OCI-LY3 (cell line): Measurements from ENCODE around the gene FADS1.

Experiments
- H2AFZ ChIP-seq: fragments of 200-600, 300-600 bp; shearing (Covaris generic); 2 replicates; pipeline ENCODE4 v1.6.0; 2014; ENCODE audit warnings: antibody characterized with exemption, low read depth, low read length
- H3K27ac ChIP-seq: fragments of 200-600, 300-600 bp; sonication (generic); 2 replicates; pipeline ENCODE4 v1.5.1; 2014; ENCODE audit warnings: mild to moderate bottlenecking, low read length, moderate library complexity, mixed read lengths
- H3K27me3 ChIP-seq: fragments of 200-600, 300-600 bp; sonication (generic); 2 replicates; pipeline ENCODE4 v1.6.1; 2014; ENCODE audit warnings: low read depth, low read length, mixed read lengths
- H3K36me3 ChIP-seq: fragments of 200-600, 300-600 bp; sonication (generic); replicated peaks from 2 replicates; pipeline ENCODE3; 2014; ENCODE audit warnings: low read depth, low read length, mixed read lengths
- H3K4me1 ChIP-seq: fragments of 300-600, 200-600 bp; sonication (generic); 2 replicates; pipeline ENCODE4 v1.6.1; 2014; ENCODE audit warnings: low read length, mixed read lengths
- H3K4me2 ChIP-seq: fragments of 200-600, 300-600 bp; sonication (generic); 2 replicates; pipeline ENCODE4 v1.6.1; 2014; ENCODE audit warnings: low read length, mixed read lengths
- H3K4me3 ChIP-seq: fragments of 300-600, 200-600 bp; sonication (generic); 2 replicates; pipeline ENCODE4 v1.5.1; 2014; ENCODE audit warnings: antibody characterized with exemption, mild to moderate bottlenecking, low read length, moderate library complexity
- H3K79me2 ChIP-seq: fragments of 300-600, 200-600 bp; shearing (Covaris generic); 2 replicates; pipeline ENCODE4 v1.6.1; 2014; ENCODE audit warnings: mild to moderate bottlenecking, low read length, mixed read lengths
- H3K9ac ChIP-seq: fragments of 300-600, 200-600 bp; shearing (Covaris generic); 2 replicates; pipeline ENCODE4 v1.6.0; 2014; ENCODE audit warnings: mild to moderate bottlenecking, low read length, moderate library complexity
- H3K9me3 ChIP-seq: fragments of 200-600, 300-600 bp; shearing (Covaris generic); 2 replicates; pipeline ENCODE4 v1.6.1; 2014; ENCODE audit warnings: low read length, mixed read lengths; ENCODE audit not compliant: insufficient read depth
- H4K20me1 ChIP-seq: fragments of 200-600, 300-600 bp; sonication (generic); 2 replicates; pipeline ENCODE4 v1.6.1; 2016; ENCODE audit warnings: low read length, mixed read lengths; ENCODE audit not compliant: insufficient read depth
- CTCF ChIP-seq: fragments of 200-600, 300-600 bp; sonication (generic); IDR thresholded peaks from 2 replicates; pipeline ENCODE4 v1.5.1; 2014; ENCODE audit warnings: antibody characterized with exemption, low read length, low read depth
- EZH2phosphoT487 ChIP-seq: fragments of 200-600 bp; shearing (Covaris generic); IDR thresholded peaks from 2 replicates; pipeline ENCODE4 v1.6.1; 2018; ENCODE audit warnings: antibody characterized with exemption, mixed run types, low read depth

The FADS1 gene

GRCh38 chr11:61827571-61828378, 11.0 kb upstream of the FADS1 start, which contains the start of gene FADS2:
FADS2 (plus strand) TSS chr11:61828300; CDS start chr11:61828391, 91 bp downstream.
- Histone ChIP-seq H4K20me1 (peaks cover 30% of the 10 kb centered on the region), H3K9ac (peak within 1 kb of the TSS; percentile 95), H3K36me3 (peaks cover 33% of the 10 kb centered on the region), H3K27ac (peak within 1 kb of the TSS; percentile 96), H3K4me3 (peak within 1 kb of the TSS; percentile 90), H2AFZ (no peak within 1 kb of the TSS), H3K4me1 (peaks cover 47% of the 10 kb centered on the region), H3K79me2 (peaks cover 68% of the 10 kb centered on the region), H3K27me3 (no peaks in the 10 kb centered on the region), H3K9me3 (no peaks in the 10 kb centered on the region), H3K4me2 (peak within 1 kb of the TSS; percentile 98)
- TF ChIP-seq EZH2phosphoT487: no peak
- no peak for TF ChIP-seq CTCF

- peaks cover 61% of the 10 kb centered on the region for H3K79me2 ChIP-seq
- H3K36me3 ChIP-seq: peaks cover 26% of the 10 kb centered on the region
- no peaks in the 10 kb centered on the region for H3K9me3 ChIP-seq
Measured at GRCh38 chr11:61826930-61827570, 10.2 kb upstream of the FADS1 start.

GRCh38 chr11:61820174-61820573, 3.4 kb upstream of the FADS1 start:
- peaks cover 4% of the 10 kb centered on the region for H3K36me3 ChIP-seq
- H3K4me3 ChIP-seq: no peak overlapping the region
- H3K27me3 ChIP-seq: no peaks in the 10 kb centered on the region
- H3K9me3 ChIP-seq: no peaks in the 10 kb centered on the region
- peaks cover 9% of the 10 kb centered on the region for H3K4me1 ChIP-seq
- no peaks in the 10 kb centered on the region for H4K20me1 ChIP-seq
- H2AFZ ChIP-seq: no peak overlapping the region
- peaks cover 18% of the 10 kb centered on the region for H3K79me2 ChIP-seq
- H3K4me2 ChIP-seq: no peak overlapping the region
- no peak overlapping the region for H3K9ac ChIP-seq
- TF ChIP-seq EZH2phosphoT487: no peak
- no peak for TF ChIP-seq CTCF
- no peak overlapping the region for H3K27ac ChIP-seq

More at GRCh38 chr11:61826930-61827570, 10.2 kb upstream of the FADS1 start:
- Histone ChIP-seq H3K4me3 (peak overlapping the region; percentile 90), H3K4me1 (peaks cover 40% of the 10 kb centered on the region), H3K9ac (peak overlapping the region; percentile 95), H3K27ac (peak overlapping the region; percentile 96), H3K27me3 (no peaks in the 10 kb centered on the region), H3K4me2 (peak overlapping the region; percentile 98), H2AFZ (no peak overlapping the region), H4K20me1 (peaks cover 28% of the 10 kb centered on the region)
- TF ChIP-seq EZH2phosphoT487 (no peak), CTCF (no peak)
